ENCODE results near the gene VPS16. TPM values are rescaled to one million over a fixed set of nuclear protein-coding genes. Genes with fewer than 3 reads are reported as not detected.

VPS16 gene
- polyA plus RNA-seq (2012; ENCODE audit: insufficient read depth, insufficient read length, low read depth): 25.7 TPM

DNA sequence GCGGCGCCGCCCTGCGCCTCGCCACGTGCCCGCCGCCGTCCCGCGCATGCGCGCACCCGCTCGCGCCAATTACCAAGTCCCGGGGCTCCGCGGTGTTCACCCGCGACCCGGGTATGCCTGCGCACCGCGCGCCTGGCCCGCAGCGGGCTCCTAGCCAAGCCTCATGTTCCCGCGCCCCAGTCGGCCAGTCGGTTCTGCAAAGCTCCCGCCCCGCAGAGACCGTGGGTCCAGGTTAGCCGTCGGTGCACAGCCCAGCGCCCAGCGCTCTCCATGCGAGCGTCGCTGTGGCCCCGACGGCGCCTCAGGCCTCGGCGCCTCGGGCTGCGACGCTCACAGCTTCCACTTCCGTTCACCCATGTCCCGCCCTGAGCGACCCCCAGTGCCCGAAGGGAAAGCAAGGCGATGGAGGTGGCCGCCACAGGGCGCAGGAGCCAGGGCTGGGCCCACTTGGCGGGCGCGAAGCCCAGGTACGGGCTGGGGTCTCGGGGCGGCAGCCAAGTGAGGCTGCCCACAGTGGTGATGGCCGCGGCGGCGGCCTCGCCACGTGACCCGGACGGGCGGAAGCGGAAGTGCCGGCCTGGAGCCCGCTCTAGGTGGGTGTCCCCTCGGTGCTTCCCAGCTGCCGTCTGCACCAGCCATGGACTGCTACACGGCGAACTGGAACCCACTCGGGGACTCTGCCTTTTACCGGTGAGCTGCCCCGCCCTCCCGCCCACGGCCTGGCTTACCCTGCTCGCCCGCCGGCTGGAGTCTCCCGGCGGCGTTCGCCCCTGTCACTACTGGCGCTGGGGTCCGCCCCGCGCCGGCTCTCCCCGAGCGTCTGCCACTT is at the start of gene VPS16, which contains the start of gene PCED1A:
Gene VPS16, plus strand, starts transcription at position 608 of the 829 bp plus-strand sequence. Its CDS starts 30 bp downstream, at position 638.
Gene PCED1A, minus strand, starts transcription at position 518 of the 829 bp plus-strand sequence. CDS start 743 bp downstream, outside the sequence.
- H3K4me3 ChIP-seq (ENCODE audit: low read depth, low read length): peak within 1 kb of the TSS; percentile 73
- H3K4me1 ChIP-seq: no peaks in the 10 kb centered on the region
- DNase-seq: peak; percentile 83
- TF ChIP-seq, protein P1, sequence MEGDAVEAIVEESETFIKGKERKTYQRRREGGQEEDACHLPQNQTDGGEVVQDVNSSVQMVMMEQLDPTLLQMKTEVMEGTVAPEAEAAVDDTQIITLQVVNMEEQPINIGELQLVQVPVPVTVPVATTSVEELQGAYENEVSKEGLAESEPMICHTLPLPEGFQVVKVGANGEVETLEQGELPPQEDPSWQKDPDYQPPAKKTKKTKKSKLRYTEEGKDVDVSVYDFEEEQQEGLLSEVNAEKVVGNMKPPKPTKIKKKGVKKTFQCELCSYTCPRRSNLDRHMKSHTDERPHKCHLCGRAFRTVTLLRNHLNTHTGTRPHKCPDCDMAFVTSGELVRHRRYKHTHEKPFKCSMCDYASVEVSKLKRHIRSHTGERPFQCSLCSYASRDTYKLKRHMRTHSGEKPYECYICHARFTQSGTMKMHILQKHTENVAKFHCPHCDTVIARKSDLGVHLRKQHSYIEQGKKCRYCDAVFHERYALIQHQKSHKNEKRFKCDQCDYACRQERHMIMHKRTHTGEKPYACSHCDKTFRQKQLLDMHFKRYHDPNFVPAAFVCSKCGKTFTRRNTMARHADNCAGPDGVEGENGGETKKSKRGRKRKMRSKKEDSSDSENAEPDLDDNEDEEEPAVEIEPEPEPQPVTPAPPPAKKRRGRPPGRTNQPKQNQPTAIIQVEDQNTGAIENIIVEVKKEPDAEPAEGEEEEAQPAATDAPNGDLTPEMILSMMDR (IDR thresholded peaks at IDR 0.05; ENCODE audit: low read depth, low read length): no peak
- 0 out of 2 replicates have a peak, but pooled peaks cover 4% of the 10 kb centered on the region for H3K36me3 ChIP-seq
- no peaks in the 10 kb centered on the region for H3K27me3 ChIP-seq
- no peaks in the 10 kb centered on the region; the same call in 1 of the 2 replicates for H3K9me3 ChIP-seq

DNA sequence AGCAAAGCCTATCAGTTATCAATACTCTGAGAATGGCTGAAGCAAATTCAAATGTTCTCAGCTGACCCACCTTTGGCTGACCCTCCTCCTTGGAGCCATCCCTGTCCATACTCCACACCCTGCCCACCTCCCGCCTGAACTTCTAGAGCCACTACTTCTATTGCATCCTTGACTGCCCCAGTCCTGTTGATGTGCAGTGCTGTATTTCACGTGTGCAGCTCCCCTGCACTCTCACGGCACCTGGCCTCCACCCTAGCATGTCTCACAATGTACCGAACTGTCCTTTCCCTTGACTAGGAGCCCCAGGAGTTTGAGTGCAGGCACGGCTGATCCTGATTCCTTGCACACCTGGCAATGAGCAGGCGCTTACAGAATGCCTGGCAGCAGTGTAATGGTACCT is 47.1 kb upstream of the VPS16 start:
- no peaks in the 10 kb centered on the region for H3K9me3 ChIP-seq
- H3K4me1 ChIP-seq: no peaks in the 10 kb centered on the region
- DNase-seq: no peak
- no peak overlapping the region for H3K4me3 ChIP-seq (ENCODE audit: low read depth, low read length)
- H3K36me3 ChIP-seq: no peaks in the 10 kb centered on the region
- peaks cover 8% of the 10 kb centered on the region; the same call in 1 of the 2 replicates for H3K27me3 ChIP-seq
- TF ChIP-seq, protein P1 (IDR thresholded peaks at IDR 0.05; ENCODE audit: low read depth, low read length): no peak

DNA sequence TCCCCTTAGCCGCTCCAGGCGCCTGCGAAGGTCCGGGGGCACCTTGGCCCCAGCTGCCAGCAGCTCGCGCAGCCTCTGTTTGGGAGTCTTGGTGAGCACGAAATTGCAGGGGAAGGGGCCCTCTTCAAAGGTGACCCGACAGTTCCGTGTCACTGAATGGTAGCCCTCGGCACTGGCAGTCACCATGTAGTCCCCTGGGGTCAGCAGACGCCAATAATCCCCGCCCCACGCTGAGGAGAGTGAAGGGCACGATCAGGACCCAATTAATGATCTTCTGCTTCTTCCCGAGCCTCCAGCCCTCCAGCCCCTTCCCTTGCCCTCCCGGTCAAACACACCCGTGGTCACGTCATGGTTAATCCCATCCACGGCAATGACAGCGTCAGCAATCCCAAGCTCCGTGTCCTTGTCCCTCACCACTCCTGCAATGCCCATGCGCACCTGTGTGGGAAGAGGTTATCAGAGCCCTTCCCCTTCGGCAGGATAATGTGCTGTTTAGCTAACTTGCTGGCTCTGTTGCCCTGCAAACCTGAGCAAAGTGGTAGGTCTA is 46.3 kb upstream of the VPS16 start:
- TF ChIP-seq, protein P1 (IDR thresholded peaks at IDR 0.05; ENCODE audit: low read depth, low read length): no peak
- H3K9me3 ChIP-seq: no peaks in the 10 kb centered on the region
- peaks cover 11% of the 10 kb centered on the region; the same call in 1 of the 2 replicates for H3K27me3 ChIP-seq
- no peak for DNase-seq
- no peaks in the 10 kb centered on the region for H3K4me1 ChIP-seq
- no peaks in the 10 kb centered on the region for H3K36me3 ChIP-seq
- no peak overlapping the region for H3K4me3 ChIP-seq (ENCODE audit: low read depth, low read length)

DNA sequence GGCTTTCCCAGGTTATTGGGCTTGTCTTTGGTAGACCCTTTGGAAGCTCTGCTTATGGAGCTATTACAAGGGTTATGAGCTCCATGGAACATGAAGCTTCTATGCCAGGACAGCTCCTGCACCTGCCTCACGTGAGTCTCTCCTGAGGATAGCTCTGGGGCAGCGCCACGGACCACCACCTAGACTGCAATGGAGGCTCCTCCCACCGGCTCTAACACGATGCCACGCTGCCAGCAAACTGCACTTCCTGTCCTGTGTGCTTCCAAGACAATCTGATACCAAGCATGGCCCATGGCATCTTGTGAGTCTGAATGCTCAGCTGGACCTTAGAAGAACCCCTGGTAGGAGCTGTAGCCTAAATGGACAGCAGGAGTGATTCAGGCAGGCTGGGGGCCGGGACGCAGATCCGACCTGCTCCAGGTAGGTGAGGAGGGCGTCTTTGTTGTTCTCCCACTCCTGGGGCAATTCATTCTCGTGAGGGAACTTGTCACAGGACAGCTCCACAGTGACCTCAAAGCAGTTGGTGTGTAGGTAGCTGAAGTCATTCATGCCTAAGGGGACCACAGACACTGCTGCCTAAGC is 45.6 kb upstream of the VPS16 start:
- H3K4me1 ChIP-seq: no peaks in the 10 kb centered on the region
- H3K9me3 ChIP-seq: no peaks in the 10 kb centered on the region
- no peaks in the 10 kb centered on the region for H3K36me3 ChIP-seq
- no peak overlapping the region for H3K4me3 ChIP-seq (ENCODE audit: low read depth, low read length)
- DNase-seq: no peak
- peaks cover 18% of the 10 kb centered on the region for H3K27me3 ChIP-seq
- TF ChIP-seq, protein P1 (IDR thresholded peaks at IDR 0.05; ENCODE audit: low read depth, low read length): no peak

DNA sequence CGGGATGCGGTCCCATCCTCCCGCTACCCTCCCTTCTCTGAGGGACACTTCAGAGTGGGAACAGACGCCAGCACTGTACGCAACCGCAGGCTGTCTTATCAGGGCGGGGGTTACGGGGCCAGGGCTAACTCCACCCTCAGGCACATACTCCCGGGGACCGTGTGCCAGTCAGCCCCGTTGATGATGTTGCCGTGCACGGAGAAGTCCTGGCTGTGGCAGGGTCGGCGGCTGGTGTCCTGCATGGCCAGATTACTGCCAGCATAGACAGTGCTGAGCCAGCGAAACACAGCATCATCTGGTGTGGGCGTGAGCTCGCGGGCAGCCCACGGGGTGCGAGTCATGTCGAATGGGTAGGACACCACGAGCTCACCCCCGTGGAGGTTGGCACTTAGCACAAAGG is 45.1 kb upstream of the VPS16 start:
- no peaks in the 10 kb centered on the region for H3K9me3 ChIP-seq

More for the DNA sequence above, 45.1 kb upstream of the VPS16 start:
- H3K4me3 ChIP-seq (ENCODE audit: low read depth, low read length): no peak overlapping the region
- no peak for DNase-seq
- no peaks in the 10 kb centered on the region for H3K4me1 ChIP-seq
- H3K27me3 ChIP-seq: peaks cover 22% of the 10 kb centered on the region
- TF ChIP-seq, protein P1 (IDR thresholded peaks at IDR 0.05; ENCODE audit: low read depth, low read length): no peak
- H3K36me3 ChIP-seq: no peaks in the 10 kb centered on the region

Measured in BE2C (cell line).